ENCODE data around the gene ABCB1. TPM values are rescaled to one million over a fixed set of nuclear protein-coding genes. Genes with fewer than 3 reads are reported as not detected.

ABCB1 gene
- total RNA-seq, 4 donors from 2014 or later, result 0.22 to 0.56 (median 0.30) TPM

DNA sequence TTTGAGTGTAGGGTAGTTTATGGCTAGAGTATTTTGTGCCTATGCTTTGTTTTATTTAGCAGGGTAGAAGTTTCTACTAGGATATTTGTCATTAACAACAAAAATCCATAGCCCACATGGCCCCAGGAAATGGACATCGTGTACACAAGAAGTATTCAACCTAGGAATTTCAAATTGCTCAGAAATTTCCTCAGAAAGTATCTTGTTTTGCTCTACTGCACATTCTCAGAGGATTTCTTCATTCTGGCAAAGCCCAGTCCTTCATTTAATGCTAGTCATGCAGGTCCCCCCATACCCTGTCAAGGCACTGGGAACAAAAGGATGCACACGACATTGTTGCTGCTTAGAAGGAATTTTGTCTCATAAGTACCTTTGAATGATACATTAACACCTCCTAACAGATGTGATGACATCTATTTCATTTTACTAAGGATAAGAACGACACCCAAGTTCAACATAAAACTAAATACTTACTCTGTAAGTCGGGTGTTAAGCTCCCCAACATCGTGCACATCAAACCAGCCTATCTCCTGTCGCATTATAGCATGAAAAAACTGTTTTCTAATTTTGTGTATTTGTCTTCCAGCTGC, 34.3 kb downstream of the ABCB1 start:
- Histone ChIP-seq H3K36me3 (no peaks in the 10 kb centered on the region), H3K9me3 (no peaks in the 10 kb centered on the region), H3K4me3 (no peak overlapping the region), H3K4me1 (no peaks in the 10 kb centered on the region), H3K27me3 (no peaks in the 10 kb centered on the region), H3K27ac (no peak overlapping the region)
- DNase-seq (no peak), ATAC-seq (no peak)
- intact Hi-C loops (cut with DNase I; ENCODE audit: low total_unique reads), result no loop called here
- in situ Hi-C loops (cut with MboI; ENCODE audit: low sequenced_read_pairs in 4 of 4), result no loop called here
- TF ChIP-seq, protein P1, sequence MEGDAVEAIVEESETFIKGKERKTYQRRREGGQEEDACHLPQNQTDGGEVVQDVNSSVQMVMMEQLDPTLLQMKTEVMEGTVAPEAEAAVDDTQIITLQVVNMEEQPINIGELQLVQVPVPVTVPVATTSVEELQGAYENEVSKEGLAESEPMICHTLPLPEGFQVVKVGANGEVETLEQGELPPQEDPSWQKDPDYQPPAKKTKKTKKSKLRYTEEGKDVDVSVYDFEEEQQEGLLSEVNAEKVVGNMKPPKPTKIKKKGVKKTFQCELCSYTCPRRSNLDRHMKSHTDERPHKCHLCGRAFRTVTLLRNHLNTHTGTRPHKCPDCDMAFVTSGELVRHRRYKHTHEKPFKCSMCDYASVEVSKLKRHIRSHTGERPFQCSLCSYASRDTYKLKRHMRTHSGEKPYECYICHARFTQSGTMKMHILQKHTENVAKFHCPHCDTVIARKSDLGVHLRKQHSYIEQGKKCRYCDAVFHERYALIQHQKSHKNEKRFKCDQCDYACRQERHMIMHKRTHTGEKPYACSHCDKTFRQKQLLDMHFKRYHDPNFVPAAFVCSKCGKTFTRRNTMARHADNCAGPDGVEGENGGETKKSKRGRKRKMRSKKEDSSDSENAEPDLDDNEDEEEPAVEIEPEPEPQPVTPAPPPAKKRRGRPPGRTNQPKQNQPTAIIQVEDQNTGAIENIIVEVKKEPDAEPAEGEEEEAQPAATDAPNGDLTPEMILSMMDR (IDR thresholded peaks at IDR 0.05 in 4 of 5, conservative IDR thresholded peaks at IDR 0.05 in 1 of 5), result no peak
- TF ChIP-seq POLR2A (IDR thresholded peaks at IDR 0.05), result no peak

DNA sequence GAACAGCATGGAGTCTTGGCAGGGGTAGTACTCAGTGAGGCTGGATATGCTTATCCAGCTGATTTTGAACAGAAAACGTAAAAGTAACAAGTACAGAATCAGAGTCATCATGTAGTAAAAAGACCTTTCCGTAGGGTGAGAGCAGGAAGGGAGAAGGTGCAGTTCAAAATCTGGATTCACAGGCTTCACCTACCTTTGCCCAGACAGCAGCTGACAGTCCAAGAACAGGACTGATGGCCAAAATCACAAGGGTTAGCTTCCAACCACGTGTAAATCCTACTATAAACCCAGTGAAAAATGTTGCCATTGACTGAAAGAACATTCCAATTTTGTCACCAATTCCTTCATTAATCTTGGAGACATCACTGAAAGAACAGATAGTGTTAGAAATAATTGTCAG, 34.8 kb downstream of the ABCB1 start:
- intact Hi-C loops (cut with DNase I; ENCODE audit: low total_unique reads) (no loop called here), in situ Hi-C loops (cut with MboI; ENCODE audit: low sequenced_read_pairs in 4 of 4) (no loop called here)
- H3K9me3 ChIP-seq, result no peaks in the 10 kb centered on the region
- no peaks in the 10 kb centered on the region for H3K4me1 ChIP-seq
- H3K4me3 ChIP-seq, result no peak overlapping the region
- TF ChIP-seq POLR2A (IDR thresholded peaks at IDR 0.05), result no peak
- TF ChIP-seq, protein P1 (IDR thresholded peaks at IDR 0.05 in 4 of 5, conservative IDR thresholded peaks at IDR 0.05 in 1 of 5), result no peak
- ATAC-seq (no peak), DNase-seq (no peak)
- no peaks in the 10 kb centered on the region for H3K27me3 ChIP-seq
- no peaks in the 10 kb centered on the region for H3K36me3 ChIP-seq
- no peak overlapping the region for H3K27ac ChIP-seq

DNA sequence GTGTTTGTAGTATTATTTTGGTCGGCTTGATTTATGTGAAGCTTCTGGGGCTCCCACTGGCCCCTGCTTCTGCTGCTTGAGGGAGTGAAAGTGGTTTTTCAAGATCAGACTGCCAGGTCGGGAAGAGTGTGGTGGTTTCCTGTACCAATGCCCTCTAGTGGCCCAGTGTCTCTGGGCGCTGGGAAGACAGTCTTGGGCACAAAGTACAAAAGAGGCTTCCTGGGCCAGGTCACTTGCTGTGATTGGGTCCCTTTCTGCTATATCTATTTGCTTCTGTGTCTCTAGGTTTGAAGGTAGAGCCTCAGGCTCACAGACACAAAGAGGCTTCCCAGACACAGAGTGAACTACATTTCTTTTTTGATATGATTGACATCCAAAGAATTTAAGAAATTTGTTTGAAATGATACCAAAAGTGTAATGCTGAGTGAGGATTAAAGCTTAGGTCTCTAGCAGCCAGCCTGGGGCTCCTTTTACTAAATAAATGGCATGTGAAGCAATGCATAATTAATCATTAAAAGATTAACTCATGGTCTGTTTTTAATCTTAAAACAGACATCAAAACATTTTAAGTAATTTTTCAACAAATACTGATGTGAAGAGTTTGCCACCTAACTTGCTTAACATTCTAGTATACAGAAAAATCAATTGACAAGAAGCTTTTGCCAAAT, 36.3 kb downstream of the ABCB1 start:
- H3K36me3 ChIP-seq, result no peaks in the 10 kb centered on the region
- H3K9me3 ChIP-seq, result no peaks in the 10 kb centered on the region
- in situ Hi-C loops (cut with MboI; ENCODE audit: low sequenced_read_pairs in 4 of 4) (no loop called here), intact Hi-C loops (cut with DNase I; ENCODE audit: low total_unique reads) (no loop called here)
- no peak for TF ChIP-seq POLR2A (IDR thresholded peaks at IDR 0.05)
- TF ChIP-seq, protein P1 (IDR thresholded peaks at IDR 0.05 in 4 of 5, conservative IDR thresholded peaks at IDR 0.05 in 1 of 5), result no peak
- H3K4me3 ChIP-seq, result no peak overlapping the region
- H3K27ac ChIP-seq, result no peak overlapping the region
- no peaks in the 10 kb centered on the region for H3K27me3 ChIP-seq
- no peak for DNase-seq
- no peaks in the 10 kb centered on the region for H3K4me1 ChIP-seq
- ATAC-seq, result no peak

DNA sequence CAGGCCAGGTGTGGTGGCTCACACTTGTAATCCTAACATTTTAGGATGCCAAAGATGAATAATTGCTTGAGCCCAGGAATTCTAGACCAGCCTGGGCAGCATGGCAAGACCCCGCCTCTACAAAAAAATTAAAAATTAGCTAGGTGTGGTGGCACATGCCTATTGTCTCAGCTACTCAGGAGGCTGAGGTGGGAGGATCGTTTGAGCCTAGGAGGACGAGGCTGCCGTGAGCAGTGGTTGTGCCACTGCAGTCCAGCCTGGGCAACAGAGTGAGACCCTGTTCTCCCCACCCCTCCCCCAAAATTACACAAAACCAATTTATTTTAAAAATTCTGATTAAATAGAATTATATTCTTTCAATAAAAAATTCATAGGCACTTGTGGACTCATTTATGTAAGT, 39.0 kb downstream of the ABCB1 start:
- intact Hi-C loops (cut with DNase I; ENCODE audit: low total_unique reads), result no loop called here
- Histone ChIP-seq H3K27me3 (no peaks in the 10 kb centered on the region), H3K4me3 (no peak overlapping the region), H3K4me1 (no peaks in the 10 kb centered on the region), H3K27ac (no peak overlapping the region), H3K9me3 (no peaks in the 10 kb centered on the region), H3K36me3 (no peaks in the 10 kb centered on the region)
- DNase-seq, result no peak
- no peak for TF ChIP-seq POLR2A (IDR thresholded peaks at IDR 0.05)
- TF ChIP-seq, protein P1 (IDR thresholded peaks at IDR 0.05 in 4 of 5, conservative IDR thresholded peaks at IDR 0.05 in 1 of 5), result no peak
- in situ Hi-C loops (cut with MboI; ENCODE audit: low sequenced_read_pairs in 4 of 4), result no loop called here
- ATAC-seq, result no peak
